K562 (cell line): ENCODE measurements around the gene DNAJC1. TPM values are rescaled to one million over a fixed set of nuclear protein-coding genes. Genes with fewer than 3 reads are reported as not detected.

ENCODE experiments used
- MGA ChIP-seq: fragments of 450-650 bp; IDR thresholded peaks from 2 replicates; pipeline ENCODE4 v1.6.1; 2016; ENCODE audit warnings: mild to moderate bottlenecking, moderate library complexity
- SMAD1 ChIP-seq: fragments of 150-350 bp; IDR thresholded peaks from 2 replicates; pipeline ENCODE4 v1.6.1; 2014; ENCODE audit warnings: low read length, low read depth; ENCODE audit not compliant: partially characterized antibody
- SP2 ChIP-seq: IDR thresholded peaks from 2 replicates; pipeline ENCODE4 v1.6.1; 2011; ENCODE audit warnings: mild to moderate bottlenecking, low read depth, low read length, moderate library complexity; ENCODE audit not compliant: poor library complexity, severe bottlenecking; ENCODE audit errors: extremely low read depth
- polyA plus RNA-seq, 8 experiments: library from polyadenylated mRNA; depleted of rRNA in 4 of 8; stranded (reverse) in 5 of 8; unstranded in 3 of 8; fragments of >200 nt; fragmentation: Nextera tagmentation in 2 of 8; fragmentation: Illumina TruSeq in 1 of 8; extraction: Ambion mirVana in 2 of 8; extraction: Trizol in 1 of 8; gene quantifications; 2 replicates each; pipeline versions ENCODE4 v1.2.1 to v1.2.3, GENCODE V29; 2011 to 2014; ENCODE audit warnings: inconsistent platforms in 1 of 8, missing spikeins in 1 of 8
- total RNA-seq, 7 experiments: library from RNA; depleted of rRNA in 6 of 7; stranded (reverse); fragments of >200 nt in 6 of 7; fragmentation: Illumina TruSeq in 2 of 7; extraction: Trizol in 2 of 7; gene quantifications; 2 replicates each; pipeline versions ENCODE4 v1.2.1 to v1.2.3, GENCODE V29; 2011 to 2021; ENCODE audit warnings: low replicate concordance in 1 of 7

DNAJC1 gene
- total and polyA plus RNA-seq, 9 of the 15 experiments (the other 6 are each of a cell fraction or from before 2014, with no cell fraction given) = 5.4 to 77.6 (median 40.3) TPM

GRCh38 chr10:21976739-21977138, 26.8 kb downstream of the DNAJC1 start (continued):
- TF ChIP-seq MGA = no peak
- TF ChIP-seq SMAD1 = no peak
- TF ChIP-seq SP2 = no peak
- TF ChIP-seq, all 486 proteins: peak for 4
